Activated T-helper 9 cell treated with anti-CD3 and anti-CD28 coated beads, Interleukin-2, amount 50 U/mL, for 16 hours (primary cell): ENCODE data around the gene PCSK6.
"Not testable (repeated sequence)": the region's sequence is repeated elsewhere in the genome, so short reads cannot be mapped to it uniquely, and the experiment has no call there.

Experiments
- DNase-seq: peaks from one replicate; pipeline ENCODE4 v3.0.0-alpha.2; 2020; ENCODE audit warnings: low read depth

Gene PCSK6

GRCh38 chr15:101461097-101461496, 28.4 kb downstream of the PCSK6 start:
- no peak for DNase-seq

GRCh38 chr15:101459579-101460300, 29.8 kb downstream of the PCSK6 start:
- DNase-seq, result no peak

- DNase-seq, result no peak
Measured at GRCh38 chr15:101458908-101459578, 30.5 kb downstream of the PCSK6 start.

- no peak for DNase-seq
Measured at GRCh38 chr15:101458158-101458900, 31.2 kb downstream of the PCSK6 start.

- no peak for DNase-seq
Measured at GRCh38 chr15:101457696-101458095, 31.8 kb downstream of the PCSK6 start.

- DNase-seq, result no peak
Measured at GRCh38 chr15:101456057-101456739, 33.3 kb downstream of the PCSK6 start.

- DNase-seq, result no peak
Measured at GRCh38 chr15:101455291-101456025, 34.0 kb downstream of the PCSK6 start.

GRCh38 chr15:101454781-101455180, 34.7 kb downstream of the PCSK6 start:
- DNase-seq, result not testable (repeated sequence)

- DNase-seq, result no peak
Measured at GRCh38 chr15:101454365-101454764, 35.1 kb downstream of the PCSK6 start.

- DNase-seq, result no peak
Measured at GRCh38 chr15:101453123-101454120, 36.1 kb downstream of the PCSK6 start.

GRCh38 chr15:101452572-101452971, 36.9 kb downstream of the PCSK6 start:
- no peak for DNase-seq

GRCh38 chr15:101451846-101452245, 37.7 kb downstream of the PCSK6 start:
- DNase-seq, result no peak

- no peak for DNase-seq
Measured at GRCh38 chr15:101451266-101451799, 38.2 kb downstream of the PCSK6 start.

- no peak for DNase-seq
Measured at GRCh38 chr15:101450403-101451265, 38.9 kb downstream of the PCSK6 start.

- DNase-seq, result no peak
Measured at GRCh38 chr15:101449471-101450402, 39.8 kb downstream of the PCSK6 start.

- DNase-seq, result no peak
Measured at GRCh38 chr15:101448336-101448735, 41.2 kb downstream of the PCSK6 start.

- DNase-seq, result no peak
Measured at GRCh38 chr15:101447561-101448071, 41.9 kb downstream of the PCSK6 start.

GRCh38 chr15:101447168-101447533, 42.4 kb downstream of the PCSK6 start:
- DNase-seq, result no peak
